ENCODE data around the gene CDK8.
A peak's percentile ranks its signal among the peaks of the same experiment; 100 is the strongest.

CDK8 gene

GRCh38 chr13:26376430-26376829, 122.5 kb downstream of the CDK8 start:
- Histone ChIP-seq H3K4me3 (replicated peaks; ENCODE audit: low read depth, low read length) (no peak overlapping the region), H3K27me3 (replicated peaks; ENCODE audit: control insufficient read depth, insufficient read depth, low read length) (no peaks in the 10 kb centered on the region)
- no peak for DNase-seq (ENCODE audit: extremely low read depth, insufficient read length)

GRCh38 chr13:26377038-26377437, 123.1 kb downstream of the CDK8 start:
- TF ChIP-seq CTCF (IDR thresholded peaks at IDR 0.05; ENCODE audit: insufficient read depth, low read length, poor library complexity, severe bottlenecking), result peak; percentile 52
- Histone ChIP-seq H3K27me3 (replicated peaks; ENCODE audit: control insufficient read depth, insufficient read depth, low read length) (no peaks in the 10 kb centered on the region), H3K36me3 (ENCODE audit: control insufficient read depth, insufficient read depth, low read length) (no peaks in the 10 kb centered on the region), H3K4me3 (replicated peaks; ENCODE audit: low read depth, low read length) (no peak overlapping the region)
- DNase-seq (ENCODE audit: extremely low read depth, insufficient read length), result no peak

More at GRCh38 chr13:26376430-26376829, 122.5 kb downstream of the CDK8 start:
- H3K36me3 ChIP-seq (ENCODE audit: control insufficient read depth, insufficient read depth, low read length), result no peaks in the 10 kb centered on the region
- TF ChIP-seq CTCF (IDR thresholded peaks at IDR 0.05; ENCODE audit: insufficient read depth, low read length, poor library complexity, severe bottlenecking), result no peak

GRCh38 chr13:26378116-26378515, 124.2 kb downstream of the CDK8 start:
- Histone ChIP-seq H3K4me3 (replicated peaks; ENCODE audit: low read depth, low read length) (no peak overlapping the region), H3K27me3 (replicated peaks; ENCODE audit: control insufficient read depth, insufficient read depth, low read length) (no peaks in the 10 kb centered on the region), H3K36me3 (ENCODE audit: control insufficient read depth, insufficient read depth, low read length) (no peaks in the 10 kb centered on the region)
- no peak for DNase-seq (ENCODE audit: extremely low read depth, insufficient read length)
- TF ChIP-seq CTCF (IDR thresholded peaks at IDR 0.05; ENCODE audit: insufficient read depth, low read length, poor library complexity, severe bottlenecking), result no peak

GRCh38 chr13:26379831-26380230, 125.9 kb downstream of the CDK8 start:
- no peak for TF ChIP-seq CTCF (IDR thresholded peaks at IDR 0.05; ENCODE audit: insufficient read depth, low read length, poor library complexity, severe bottlenecking)
- DNase-seq (ENCODE audit: extremely low read depth, insufficient read length), result no peak
- Histone ChIP-seq H3K27me3 (replicated peaks; ENCODE audit: control insufficient read depth, insufficient read depth, low read length) (no peaks in the 10 kb centered on the region), H3K36me3 (ENCODE audit: control insufficient read depth, insufficient read depth, low read length) (no peaks in the 10 kb centered on the region), H3K4me3 (replicated peaks; ENCODE audit: low read depth, low read length) (no peak overlapping the region)

GRCh38 chr13:26380930-26381329, 127.0 kb downstream of the CDK8 start:
- Histone ChIP-seq H3K4me3 (replicated peaks; ENCODE audit: low read depth, low read length) (no peak overlapping the region), H3K27me3 (replicated peaks; ENCODE audit: control insufficient read depth, insufficient read depth, low read length) (no peaks in the 10 kb centered on the region), H3K36me3 (ENCODE audit: control insufficient read depth, insufficient read depth, low read length) (no peaks in the 10 kb centered on the region)
- no peak for TF ChIP-seq CTCF (IDR thresholded peaks at IDR 0.05; ENCODE audit: insufficient read depth, low read length, poor library complexity, severe bottlenecking)
- DNase-seq (ENCODE audit: extremely low read depth, insufficient read length), result no peak

GRCh38 chr13:26382366-26382765, 128.4 kb downstream of the CDK8 start:
- TF ChIP-seq CTCF (IDR thresholded peaks at IDR 0.05; ENCODE audit: insufficient read depth, low read length, poor library complexity, severe bottlenecking), result no peak
- no peak for DNase-seq (ENCODE audit: extremely low read depth, insufficient read length)
- Histone ChIP-seq H3K36me3 (ENCODE audit: control insufficient read depth, insufficient read depth, low read length) (peaks cover 1% of the 10 kb centered on the region; the same call in 1 of the 2 replicates), H3K27me3 (replicated peaks; ENCODE audit: control insufficient read depth, insufficient read depth, low read length) (no peaks in the 10 kb centered on the region), H3K4me3 (replicated peaks; ENCODE audit: low read depth, low read length) (no peak overlapping the region)

Measured in GM06990 (cell line).